Measurements from ENCODE around the gene CFAP410.
A peak's percentile ranks its signal among the peaks of the same experiment; 100 is the strongest.

Gene CFAP410

GRCh38 chr21:44300262-44300959 is 38.8 kb downstream of the CFAP410 start:
- Histone ChIP-seq H4K20me1 (ENCODE audit: control insufficient read depth, insufficient read depth, low read depth, low read length) (peaks cover 20% of the 10 kb centered on the region; the same call in 1 of the 2 replicates), H3K4me3 (ENCODE audit: low read length) (peak overlapping the region; percentile 78), H3K36me3 (ENCODE audit: control insufficient read depth, low read length) (peaks cover 42% of the 10 kb centered on the region), H3K9me3 (ENCODE audit: control insufficient read depth, insufficient read depth, low read length) (no peaks in the 10 kb centered on the region), H3K4me2 (ENCODE audit: low read length) (peak overlapping the region; percentile 97), H3K4me1 (ENCODE audit: control insufficient read depth, low read length) (peaks cover 74% of the 10 kb centered on the region), H3K27ac (ENCODE audit: low read depth, low read length) (peak overlapping the region; percentile 60), H3F3A (ENCODE audit: control insufficient read depth, insufficient read depth) (peaks cover 8% of the 10 kb centered on the region), H3K79me2 (ENCODE audit: control insufficient read depth, low read length) (peaks cover 53% of the 10 kb centered on the region), H3K9me2 (replicated peaks; ENCODE audit: control insufficient read depth, low read length) (no peaks in the 10 kb centered on the region), H3K27me3 (ENCODE audit: control insufficient read depth, low read length) (peaks cover 10% of the 10 kb centered on the region)
- no peak for TF ChIP-seq CTCF (IDR thresholded peaks at IDR 0.05; ENCODE audit: low read depth, low read length, poor library complexity, severe bottlenecking)
- no peak for TF ChIP-seq EZH2phosphoT487 (IDR thresholded peaks at IDR 0.05; ENCODE audit: borderline replicate concordance, low read length)

- H3K9me2 ChIP-seq (replicated peaks; ENCODE audit: control insufficient read depth, low read length) = no peaks in the 10 kb centered on the region
- H4K20me1 ChIP-seq (ENCODE audit: control insufficient read depth, insufficient read depth, low read depth, low read length) = peaks cover 16% of the 10 kb centered on the region; the same call in 1 of the 2 replicates
- peaks cover 35% of the 10 kb centered on the region for H3K36me3 ChIP-seq (ENCODE audit: control insufficient read depth, low read length)
- H3K27ac ChIP-seq (ENCODE audit: low read depth, low read length) = peak within 1 kb of the TSS; percentile 95
- H3K9me3 ChIP-seq (ENCODE audit: control insufficient read depth, insufficient read depth, low read length) = no peaks in the 10 kb centered on the region
- TF ChIP-seq CTCF (IDR thresholded peaks at IDR 0.05; ENCODE audit: low read depth, low read length, poor library complexity, severe bottlenecking) = no peak
- no peak for TF ChIP-seq EZH2phosphoT487 (IDR thresholded peaks at IDR 0.05; ENCODE audit: borderline replicate concordance, low read length)
- H3F3A ChIP-seq (ENCODE audit: control insufficient read depth, insufficient read depth) = peaks cover 8% of the 10 kb centered on the region
- H3K4me1 ChIP-seq (ENCODE audit: control insufficient read depth, low read length) = peaks cover 79% of the 10 kb centered on the region
- peaks cover 46% of the 10 kb centered on the region for H3K79me2 ChIP-seq (ENCODE audit: control insufficient read depth, low read length)
- peak within 1 kb of the TSS; percentile 78 for H3K4me3 ChIP-seq (ENCODE audit: low read length)
- peak within 1 kb of the TSS; percentile 97 for H3K4me2 ChIP-seq (ENCODE audit: low read length)
- H3K27me3 ChIP-seq (ENCODE audit: control insufficient read depth, low read length) = peaks cover 10% of the 10 kb centered on the region
These were observed 39.5 kb downstream of the CFAP410 start, which contains the start of gene PFKL for GRCh38 chr21:44299458-44300261. PFKL (plus strand) TSS chr21:44300053; CDS start chr21:44300106, 53 bp downstream.

- Histone ChIP-seq H3K36me3 (ENCODE audit: control insufficient read depth, low read length) (peaks cover 30% of the 10 kb centered on the region), H4K20me1 (ENCODE audit: control insufficient read depth, insufficient read depth, low read depth, low read length) (peaks cover 16% of the 10 kb centered on the region; the same call in 1 of the 2 replicates), H3K9me3 (ENCODE audit: control insufficient read depth, insufficient read depth, low read length) (no peaks in the 10 kb centered on the region), H3K4me2 (ENCODE audit: low read length) (peak overlapping the region; percentile 97), H3K27ac (ENCODE audit: low read depth, low read length) (peak overlapping the region; percentile 95), H3K79me2 (ENCODE audit: control insufficient read depth, low read length) (peaks cover 40% of the 10 kb centered on the region), H3K27me3 (ENCODE audit: control insufficient read depth, low read length) (peaks cover 10% of the 10 kb centered on the region), H3F3A (ENCODE audit: control insufficient read depth, insufficient read depth) (peaks cover 8% of the 10 kb centered on the region), H3K4me3 (ENCODE audit: low read length) (peak overlapping the region; percentile 78), H3K4me1 (ENCODE audit: control insufficient read depth, low read length) (peaks cover 78% of the 10 kb centered on the region), H3K9me2 (replicated peaks; ENCODE audit: control insufficient read depth, low read length) (no peaks in the 10 kb centered on the region)
- TF ChIP-seq EZH2phosphoT487 (IDR thresholded peaks at IDR 0.05; ENCODE audit: borderline replicate concordance, low read length) (no peak), CTCF (IDR thresholded peaks at IDR 0.05; ENCODE audit: low read depth, low read length, poor library complexity, severe bottlenecking) (no peak)
These were observed 40.1 kb downstream of the CFAP410 start for GRCh38 chr21:44299085-44299457.
